IMR-90 (cell line): ENCODE results near the gene PRKAR2A. TPM values are rescaled to one million over a fixed set of nuclear protein-coding genes. Genes with fewer than 3 reads are reported as not detected.

Source experiments
- ATAC-seq: fragments of 200-7000 bp; cut with Tn5 transposase; 2 replicates; pipeline ENCODE4 v1.9.1; 2020; ENCODE audit warnings: low read depth, mild to moderate bottlenecking, moderate library complexity
- BruUV-seq: library from RNA; stranded (reverse); fragments of 400-500 nt; replicated peaks from 2 replicates; lab custom pipeline; 2021; lab: Mats Ljungman, UMichigan
- CTCF ChIA-PET: fragments of 300-600 bp; formaldehyde crosslinking; extraction: SDS; loops from one replicate; lab custom pipeline; 2021; ENCODE audit warnings: antibody characterized with exemption; lab: Yijun Ruan, JAX
- POLR2A ChIA-PET: fragments of 300-600 bp; sonication (Branson Sonifier 250); formaldehyde crosslinking; loops from one replicate; lab custom pipeline; 2022; ENCODE audit warnings: antibody characterized with exemption; ENCODE audit not compliant: unreplicated experiment; lab: Charles Lee
- DNase-seq: peaks from one replicate; pipeline ENCODE4 v3.0.0; 2013
- H2AFZ ChIP-seq: replicated peaks from 2 replicates; pipeline ENCODE3; 2013; ENCODE audit warnings: low read length, mild to moderate bottlenecking; ENCODE audit not compliant: poor library complexity
- H2AK5ac ChIP-seq: 2 replicates; pipeline ENCODE4 v1.6.1; 2013; ENCODE audit warnings: low read depth, low read length, inconsistent platforms
- H2AK9ac ChIP-seq: replicated peaks from 2 replicates; pipeline ENCODE3; 2013; ENCODE audit warnings: mild to moderate bottlenecking, low read depth, low read length, moderate library complexity; ENCODE audit not compliant: poor library complexity
- H2BK120ac ChIP-seq: 2 replicates; pipeline ENCODE4 v1.6.1; 2013; ENCODE audit warnings: low read depth, low read length, inconsistent platforms
- H2BK15ac ChIP-seq: 3 replicates; pipeline ENCODE4 v1.6.1; 2013; ENCODE audit warnings: low read depth, low read length, inconsistent platforms
- H2BK20ac ChIP-seq: 2 replicates; pipeline ENCODE4 v1.6.1; 2013; ENCODE audit warnings: low read depth, mild to moderate bottlenecking, inconsistent platforms, low read length, moderate library complexity
- H2BK5ac ChIP-seq: 2 replicates; pipeline ENCODE4 v1.6.1; 2013; ENCODE audit warnings: mild to moderate bottlenecking, low read depth, low read length, inconsistent platforms; ENCODE audit not compliant: poor library complexity, severe bottlenecking
- H3K14ac ChIP-seq: replicated peaks from 2 replicates; pipeline ENCODE4 v1.6.1; 2013; ENCODE audit warnings: low read depth, low read length, inconsistent platforms
- H3K18ac ChIP-seq: 2 replicates; pipeline ENCODE4 v1.6.1; 2013; ENCODE audit warnings: low read depth, low read length, control low read depth
- H3K23ac ChIP-seq: 2 replicates; pipeline ENCODE4 v1.6.1; 2013; ENCODE audit warnings: low read depth, low read length, inconsistent platforms
- H3K27ac ChIP-seq: 2 replicates; pipeline ENCODE4 v1.5.1; 2013; ENCODE audit warnings: mild to moderate bottlenecking, control low read depth, low read length; ENCODE audit not compliant: insufficient read depth
- H3K27me3 ChIP-seq: 2 replicates; pipeline ENCODE4 v1.6.1; 2013; ENCODE audit warnings: low read length; ENCODE audit not compliant: control insufficient read depth, insufficient read depth
- H3K36me3 ChIP-seq: 2 replicates; pipeline ENCODE4 v1.6.1; 2013; ENCODE audit warnings: low read length, mixed read lengths; ENCODE audit not compliant: control insufficient read depth, insufficient read depth
- H3K4ac ChIP-seq: 2 replicates; pipeline ENCODE4 v1.6.1; 2013; ENCODE audit warnings: low read depth, low read length, inconsistent platforms
- H3K4me1 ChIP-seq: 2 replicates; pipeline ENCODE4 v1.6.1; 2013; ENCODE audit warnings: low read length, mixed read lengths; ENCODE audit not compliant: control insufficient read depth, insufficient read depth
- H3K4me2 ChIP-seq: 2 replicates; pipeline ENCODE4 v1.6.1; 2013; ENCODE audit warnings: low read depth, mild to moderate bottlenecking, control low read depth, low read length, moderate library complexity
- H3K4me3 ChIP-seq: 2 replicates; pipeline ENCODE4 v1.5.1; 2013; ENCODE audit warnings: low read depth, mild to moderate bottlenecking, control low read depth, low read length, moderate library complexity; ENCODE audit not compliant: insufficient read depth
- H3K56ac ChIP-seq: 2 replicates; pipeline ENCODE4 v1.6.1; 2013; ENCODE audit warnings: low read length, inconsistent platforms; ENCODE audit not compliant: insufficient read depth; ENCODE audit errors: extremely low read depth
- H3K79me1 ChIP-seq, 2 experiments: 2 replicates each; pipeline ENCODE4 v1.6.1; 2013; ENCODE audit warnings: low read length in 2 of 2, inconsistent platforms in 1 of 2, low read depth in 1 of 2
- H3K9ac ChIP-seq: 2 replicates; pipeline ENCODE4 v1.6.1; 2013; ENCODE audit warnings: low read depth, low read length, control low read depth
- H3K9me1 ChIP-seq: 2 replicates; pipeline ENCODE4 v1.6.1; 2013; ENCODE audit warnings: low read length, inconsistent platforms; ENCODE audit not compliant: insufficient read depth
- H3K9me3 ChIP-seq: 2 replicates; pipeline ENCODE4 v1.6.1; 2013; ENCODE audit warnings: low read length; ENCODE audit not compliant: control insufficient read depth, insufficient read depth
- H4K20me1 ChIP-seq: 2 replicates; pipeline ENCODE4 v1.6.1; 2013; ENCODE audit warnings: low read length, inconsistent platforms; ENCODE audit not compliant: insufficient read depth
- H4K5ac ChIP-seq: 2 replicates; pipeline ENCODE4 v1.6.1; 2013; ENCODE audit warnings: mild to moderate bottlenecking, low read depth, low read length, control low read depth
- H4K8ac ChIP-seq, 2 experiments: 2 replicates each; pipeline ENCODE4 v1.6.1; 2013; ENCODE audit warnings: low read depth in 2 of 2, low read length in 2 of 2, control low read depth in 1 of 2, inconsistent platforms in 1 of 2
- H4K91ac ChIP-seq: 2 replicates; pipeline ENCODE4 v1.6.1; 2013; ENCODE audit warnings: low read depth, low read length, inconsistent platforms; ENCODE audit not compliant: insufficient read depth
- FOS ChIP-seq: fragments of 150-350 bp; IDR thresholded peaks from 2 replicates; pipeline ENCODE4 v1.6.1; 2016; ENCODE audit warnings: low read depth, low read length
- MAFK ChIP-seq: IDR thresholded peaks from 2 replicates; pipeline ENCODE4 v1.6.1; 2012; ENCODE audit warnings: low read depth, low read length, improper control_type of control experiment
- POLR2A ChIP-seq: IDR thresholded peaks from 2 replicates; pipeline ENCODE4 v1.6.1; 2012; ENCODE audit warnings: mild to moderate bottlenecking, low read depth, low read length
- RAD21 ChIP-seq: IDR thresholded peaks from 2 replicates; pipeline ENCODE4 v1.6.1; 2012; ENCODE audit warnings: low read length, improper control_type of control experiment
- RFX5 ChIP-seq: IDR thresholded peaks from 2 replicates; pipeline ENCODE4 v1.8.0; 2012; ENCODE audit warnings: low read depth, mild to moderate bottlenecking, low read length, moderate library complexity
- WGBS, 2 experiments: methylation state at CpG; one replicate each; pipeline versions ENCODE4 v1.1.5 to v1.1.7; 2013; ENCODE audit warnings: missing lambda C conversion rate in 2 of 2; ENCODE audit not compliant: insufficient read length in 1 of 2; ENCODE audit errors: extremely low coverage in 2 of 2; 5-methylcytosine and 5-hydroxymethylcytosine counted together
- dilution Hi-C: fragments of 300-500 bp; cut with HindIII; formaldehyde crosslinking; loops from one replicate; pipeline ENCODE4 v1.14.3; 2018; ENCODE audit warnings: low sequenced_read_pairs; ENCODE audit not compliant: unreplicated experiment
- in situ Hi-C: fragments of 300-500 bp; cut with MboI; formaldehyde crosslinking; loops from 3 replicates; pipeline ENCODE4 v1.14.3; 2019; ENCODE audit warnings: low sequenced_read_pairs, inconsistent platforms, mixed read lengths
- intact Hi-C: fragments of 100-400 bp; cut with micrococcal nuclease; formaldehyde crosslinking; loops from 2 replicates; pipeline ENCODE4 v1.10.0; 2022
- polyA plus RNA-seq, 3 experiments: library from polyadenylated mRNA; depleted of rRNA; stranded (reverse); fragments of >200 nt; gene quantifications; 2 replicates each; pipeline ENCODE4 v1.2.3, GENCODE V29; 2012; ENCODE audit warnings: low replicate concordance in 1 of 3
- total RNA-seq: library from RNA; depleted of rRNA; stranded (reverse); fragments of >200 nt; gene quantifications from 2 replicates; pipeline ENCODE4 v1.2.3, GENCODE V29; 2012

PRKAR2A gene
- total and polyA plus RNA-seq, 2 of the 4 experiments (the other 2 are of a cell fraction): 11.3 to 48.2 TPM

- H4K20me1 ChIP-seq: no peaks in the 10 kb centered on the region
- no peak overlapping the region for H3K4ac ChIP-seq
- no peak overlapping the region for H3K18ac ChIP-seq
- H3K27me3 ChIP-seq: no peaks in the 10 kb centered on the region
- no peaks in the 10 kb centered on the region for H3K9me3 ChIP-seq
- H3K4me2 ChIP-seq: no peak overlapping the region
- H3K9me1 ChIP-seq: 0 out of 2 replicates have a peak, but pooled peaks cover 6% of the 10 kb centered on the region
- no peaks in the 10 kb centered on the region for H3K4me1 ChIP-seq
- no peak overlapping the region for H2BK5ac ChIP-seq
- H3K4me3 ChIP-seq: no peak overlapping the region
- in situ Hi-C loops (no loop called here), dilution Hi-C loops (no loop called here), intact Hi-C loops (no loop called here)
- H2BK120ac ChIP-seq: no peak overlapping the region
- peaks cover 6 to 12% of the 10 kb centered on the region in 2 experiments for H3K79me1 ChIP-seq
- no peak overlapping the region for H2AFZ ChIP-seq
- no peak for DNase-seq
- peaks cover 10% of the 10 kb centered on the region for H3K36me3 ChIP-seq
- H2AK5ac ChIP-seq: no peak overlapping the region
- H3K14ac ChIP-seq: no peak overlapping the region
- WGBS, 2 experiments: no CpG with 5 or more reads among the region's 6 CpGs
- CTCF ChIA-PET: no interaction called here
- H4K91ac ChIP-seq: no peak overlapping the region
- no peak overlapping the region for H2AK9ac ChIP-seq
- BruUV-seq: no TSS peak
- no peak overlapping the region for H2BK20ac ChIP-seq
- H2BK15ac ChIP-seq: no peak overlapping the region
- H3K56ac ChIP-seq: no peak overlapping the region
- no peak for TF ChIP-seq POLR2A
- TF ChIP-seq RAD21: no peak
- no peak for TF ChIP-seq RFX5
- TF ChIP-seq FOS: no peak
- no peak for TF ChIP-seq MAFK
- H4K8ac ChIP-seq: no peak overlapping the region
- no peak overlapping the region for H3K9ac ChIP-seq
- no peak overlapping the region for H4K5ac ChIP-seq
- no peak overlapping the region for H3K27ac ChIP-seq
- H3K23ac ChIP-seq: no peak overlapping the region
- POLR2A ChIA-PET: no interaction called here
- no peak for ATAC-seq
Observed at GRCh38 chr3:48783304-48783703, 64.4 kb downstream of the PRKAR2A start.
